ENCODE data around the gene ARPC5.

DNA sequence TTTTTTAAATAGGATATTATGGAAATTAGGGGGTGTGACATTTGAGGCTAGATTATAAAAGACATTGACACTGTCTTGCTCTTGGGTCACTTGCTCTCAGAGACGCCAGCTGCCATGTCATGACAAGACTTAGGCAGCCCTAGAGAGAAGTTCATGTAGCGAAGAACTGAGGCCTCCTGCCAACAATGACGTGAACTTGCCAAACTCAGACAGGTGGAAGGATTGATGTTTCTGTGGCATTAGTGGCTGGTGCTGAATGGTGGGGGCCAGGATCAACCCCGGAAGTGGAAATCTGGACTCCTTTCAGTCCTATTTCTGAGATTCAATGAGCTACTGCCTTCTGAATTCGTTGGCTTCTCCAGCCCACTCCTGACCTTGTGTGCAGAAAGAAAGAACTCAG lies 60.0 kb downstream of the ARPC5 start:
- TF ChIP-seq, protein P1, sequence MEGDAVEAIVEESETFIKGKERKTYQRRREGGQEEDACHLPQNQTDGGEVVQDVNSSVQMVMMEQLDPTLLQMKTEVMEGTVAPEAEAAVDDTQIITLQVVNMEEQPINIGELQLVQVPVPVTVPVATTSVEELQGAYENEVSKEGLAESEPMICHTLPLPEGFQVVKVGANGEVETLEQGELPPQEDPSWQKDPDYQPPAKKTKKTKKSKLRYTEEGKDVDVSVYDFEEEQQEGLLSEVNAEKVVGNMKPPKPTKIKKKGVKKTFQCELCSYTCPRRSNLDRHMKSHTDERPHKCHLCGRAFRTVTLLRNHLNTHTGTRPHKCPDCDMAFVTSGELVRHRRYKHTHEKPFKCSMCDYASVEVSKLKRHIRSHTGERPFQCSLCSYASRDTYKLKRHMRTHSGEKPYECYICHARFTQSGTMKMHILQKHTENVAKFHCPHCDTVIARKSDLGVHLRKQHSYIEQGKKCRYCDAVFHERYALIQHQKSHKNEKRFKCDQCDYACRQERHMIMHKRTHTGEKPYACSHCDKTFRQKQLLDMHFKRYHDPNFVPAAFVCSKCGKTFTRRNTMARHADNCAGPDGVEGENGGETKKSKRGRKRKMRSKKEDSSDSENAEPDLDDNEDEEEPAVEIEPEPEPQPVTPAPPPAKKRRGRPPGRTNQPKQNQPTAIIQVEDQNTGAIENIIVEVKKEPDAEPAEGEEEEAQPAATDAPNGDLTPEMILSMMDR (IDR thresholded peaks at IDR 0.05) = no peak
- TF ChIP-seq POLR2AphosphoS5 (IDR thresholded peaks at IDR 0.05) = no peak
- no peak for TF ChIP-seq POLR2A (IDR thresholded peaks at IDR 0.05)
